MM.1S (cell line): ENCODE data around the gene HSDL1.
A peak's percentile ranks its signal among the peaks of the same experiment; 100 is the strongest.

Experiments used
- DNase-seq: peaks from one replicate; pipeline ENCODE4 v3.0.0-alpha.2; 2015
- H2AFZ ChIP-seq: fragments of 300-600 bp; sonication (generic); 2 replicates; pipeline ENCODE4 v1.6.0; 2016; ENCODE audit warnings: antibody characterized with exemption, low read length
- H3F3A ChIP-seq: fragments of 300-600 bp; sonication (generic); 2 replicates; pipeline ENCODE4 v1.6.1; 2016; ENCODE audit warnings: mild to moderate bottlenecking, antibody characterized with exemption, low read length, moderate library complexity, mixed read lengths; ENCODE audit not compliant: insufficient read depth
- H3K27ac ChIP-seq: fragments of 300-600 bp; sonication (generic); 2 replicates; pipeline ENCODE4 v1.5.1; 2016; ENCODE audit warnings: mild to moderate bottlenecking, low read length
- H3K27me3 ChIP-seq: fragments of 300-600 bp; sonication (generic); replicated peaks from 2 replicates; pipeline ENCODE4 v1.6.0; 2016; ENCODE audit warnings: low read length; ENCODE audit not compliant: insufficient read depth
- H3K36me3 ChIP-seq: fragments of 300-600 bp; sonication (generic); replicated peaks from 2 replicates; pipeline ENCODE4 v1.6.1; 2016; ENCODE audit warnings: mild to moderate bottlenecking, low read length, mixed read lengths; ENCODE audit not compliant: insufficient read depth
- H3K4me1 ChIP-seq: fragments of 300-600 bp; sonication (generic); 2 replicates; pipeline ENCODE4 v1.6.1; 2016; ENCODE audit warnings: low read length, mixed read lengths
- H3K4me2 ChIP-seq: fragments of 300-600 bp; sonication (generic); 2 replicates; pipeline ENCODE4 v1.6.0; 2016; ENCODE audit warnings: low read depth, low read length
- H3K4me3 ChIP-seq: fragments of 300-600 bp; sonication (generic); 2 replicates; pipeline ENCODE4 v1.5.1; 2016; ENCODE audit warnings: low read length, mixed read lengths
- H3K79me2 ChIP-seq: fragments of 300-600 bp; sonication (generic); 2 replicates; pipeline ENCODE4 v1.6.1; 2016; ENCODE audit warnings: mixed run types, low read length, mixed read lengths
- H3K9ac ChIP-seq: fragments of 300-600 bp; sonication (generic); 2 replicates; pipeline ENCODE4 v1.6.1; 2016; ENCODE audit warnings: low read length, mixed read lengths
- H3K9me2 ChIP-seq: fragments of 300-600 bp; sonication (generic); replicated peaks from 2 replicates; pipeline ENCODE4 v1.6.1; 2016; ENCODE audit warnings: mild to moderate bottlenecking, low read length, mixed read lengths; ENCODE audit not compliant: insufficient read depth
- H3K9me3 ChIP-seq: fragments of 300-600 bp; sonication (generic); replicated peaks from 2 replicates; pipeline ENCODE4 v1.6.1; 2016; ENCODE audit warnings: mild to moderate bottlenecking, low read length, mixed read lengths; ENCODE audit not compliant: insufficient read depth
- H4K20me1 ChIP-seq: fragments of 300-600 bp; sonication (generic); 2 replicates; pipeline ENCODE4 v1.6.1; 2016; ENCODE audit warnings: mild to moderate bottlenecking, low read length, moderate library complexity, mixed read lengths; ENCODE audit not compliant: insufficient read depth
- EZH2 ChIP-seq: fragments of 300-600 bp; sonication (generic); optimal IDR thresholded peaks from 2 replicates; pipeline ENCODE3; 2017; ENCODE audit warnings: low read depth, mild to moderate bottlenecking, antibody characterized with exemption, low read length, mixed read lengths
- EZH2phosphoT487 ChIP-seq: fragments of 300-600 bp; sonication (generic); IDR thresholded peaks from 2 replicates; pipeline ENCODE4 v1.6.1; 2018; ENCODE audit warnings: antibody characterized with exemption, low read length
- TF ChIP-seq, protein P1 (sequence below): fragments of 300-600 bp; sonication (generic); IDR thresholded peaks from 2 replicates; pipeline ENCODE4 v1.5.1; 2016; ENCODE audit warnings: antibody characterized with exemption, low read length, mixed read lengths

HSDL1 gene

DNA sequence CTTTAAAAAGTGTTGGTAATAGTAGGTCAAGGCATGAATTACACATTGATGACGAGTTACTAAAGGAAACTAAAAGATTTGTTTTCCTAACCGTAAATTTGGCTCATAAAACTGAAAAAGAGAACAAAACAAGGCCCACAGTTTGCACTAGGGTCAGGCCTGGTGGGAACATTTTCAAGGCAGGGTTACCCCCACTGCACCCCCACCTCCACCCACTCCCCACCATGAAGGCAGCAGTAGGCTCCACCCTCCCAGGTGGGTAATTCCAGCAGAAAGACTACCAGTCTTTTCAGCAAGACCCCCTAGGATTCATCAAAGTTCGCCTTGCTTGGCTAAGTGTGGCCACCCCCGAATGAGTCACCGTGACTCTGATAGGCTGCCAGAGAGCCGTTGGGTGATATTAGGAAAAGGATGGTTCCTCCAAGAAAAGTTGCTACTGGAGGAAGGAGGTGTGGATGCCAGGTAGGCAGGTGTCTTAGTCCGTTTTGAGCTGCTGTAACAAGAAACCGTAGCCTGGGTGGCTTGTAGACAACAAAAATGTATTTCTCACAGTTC, 8.8 kb upstream of the HSDL1 start:
- no peak overlapping the region for H3K9ac ChIP-seq
- no peaks in the 10 kb centered on the region for H3K4me1 ChIP-seq
- no peaks in the 10 kb centered on the region for H3K36me3 ChIP-seq
- no peaks in the 10 kb centered on the region for H3K79me2 ChIP-seq
- no peak overlapping the region for H3K27ac ChIP-seq
- no peaks in the 10 kb centered on the region for H3K27me3 ChIP-seq
- H3K9me2 ChIP-seq: no peaks in the 10 kb centered on the region
- no peak overlapping the region for H2AFZ ChIP-seq
- H3F3A ChIP-seq: no peaks in the 10 kb centered on the region
- TF ChIP-seq, protein P1, sequence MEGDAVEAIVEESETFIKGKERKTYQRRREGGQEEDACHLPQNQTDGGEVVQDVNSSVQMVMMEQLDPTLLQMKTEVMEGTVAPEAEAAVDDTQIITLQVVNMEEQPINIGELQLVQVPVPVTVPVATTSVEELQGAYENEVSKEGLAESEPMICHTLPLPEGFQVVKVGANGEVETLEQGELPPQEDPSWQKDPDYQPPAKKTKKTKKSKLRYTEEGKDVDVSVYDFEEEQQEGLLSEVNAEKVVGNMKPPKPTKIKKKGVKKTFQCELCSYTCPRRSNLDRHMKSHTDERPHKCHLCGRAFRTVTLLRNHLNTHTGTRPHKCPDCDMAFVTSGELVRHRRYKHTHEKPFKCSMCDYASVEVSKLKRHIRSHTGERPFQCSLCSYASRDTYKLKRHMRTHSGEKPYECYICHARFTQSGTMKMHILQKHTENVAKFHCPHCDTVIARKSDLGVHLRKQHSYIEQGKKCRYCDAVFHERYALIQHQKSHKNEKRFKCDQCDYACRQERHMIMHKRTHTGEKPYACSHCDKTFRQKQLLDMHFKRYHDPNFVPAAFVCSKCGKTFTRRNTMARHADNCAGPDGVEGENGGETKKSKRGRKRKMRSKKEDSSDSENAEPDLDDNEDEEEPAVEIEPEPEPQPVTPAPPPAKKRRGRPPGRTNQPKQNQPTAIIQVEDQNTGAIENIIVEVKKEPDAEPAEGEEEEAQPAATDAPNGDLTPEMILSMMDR: no peak
- TF ChIP-seq EZH2phosphoT487 (no peak), EZH2 (no peak)
- H3K4me2 ChIP-seq: no peak overlapping the region
- DNase-seq: no peak
- no peak overlapping the region for H3K4me3 ChIP-seq
- H3K9me3 ChIP-seq: no peaks in the 10 kb centered on the region
- no peaks in the 10 kb centered on the region for H4K20me1 ChIP-seq

DNA sequence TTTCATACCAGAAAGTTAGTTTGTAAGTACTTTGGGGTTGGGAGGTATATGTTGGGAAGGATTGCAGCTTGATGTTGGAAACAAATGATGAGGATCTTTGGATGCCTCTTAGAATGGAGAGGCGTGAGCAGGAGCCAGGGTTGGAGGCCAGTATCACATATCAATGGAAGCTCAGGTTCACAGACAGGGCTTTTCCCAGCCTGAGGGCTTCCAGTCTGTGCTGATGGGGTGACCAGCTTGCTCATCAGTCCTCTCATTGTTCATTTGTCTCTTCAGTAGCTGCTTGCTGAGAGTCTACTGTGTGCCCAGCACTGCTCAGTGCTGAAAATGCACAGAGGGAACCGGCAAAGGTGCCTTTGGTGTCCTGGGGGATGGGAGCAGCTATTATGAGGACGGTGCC, 5.9 kb upstream of the HSDL1 start:
- Histone ChIP-seq H3K27me3 (no peaks in the 10 kb centered on the region), H3K9me2 (no peaks in the 10 kb centered on the region), H3K9ac (no peak overlapping the region), H3K27ac (no peak overlapping the region), H3K36me3 (no peaks in the 10 kb centered on the region), H3K4me3 (no peak overlapping the region), H3K79me2 (no peaks in the 10 kb centered on the region), H4K20me1 (no peaks in the 10 kb centered on the region), H3K4me2 (no peak overlapping the region), H3F3A (no peaks in the 10 kb centered on the region), H3K4me1 (no peaks in the 10 kb centered on the region), H3K9me3 (no peaks in the 10 kb centered on the region), H2AFZ (no peak overlapping the region)
- DNase-seq: no peak
- no peak for TF ChIP-seq EZH2
- TF ChIP-seq EZH2phosphoT487: no peak
- TF ChIP-seq, protein P1: no peak

- Histone ChIP-seq H3K27me3 (no peaks in the 10 kb centered on the region), H3K4me2 (peak overlapping the region; percentile 68), H3K27ac (peak overlapping the region; percentile 84), H2AFZ (no peak overlapping the region), H3K79me2 (peaks cover 45% of the 10 kb centered on the region), H3K9me3 (no peaks in the 10 kb centered on the region), H3K9ac (peak overlapping the region; percentile 92), H4K20me1 (no peaks in the 10 kb centered on the region), H3F3A (peaks cover 3% of the 10 kb centered on the region; the same call in 1 of the 2 replicates), H3K9me2 (no peaks in the 10 kb centered on the region), H3K36me3 (no peaks in the 10 kb centered on the region), H3K4me1 (peaks cover 12% of the 10 kb centered on the region), H3K4me3 (peak overlapping the region; percentile 69)
- DNase-seq: peak; percentile 24
- TF ChIP-seq EZH2: no peak
- TF ChIP-seq, protein P1: peak; percentile 12; the same call in 1 of the 2 replicates
These were observed 643 bp downstream of the HSDL1 start for GRCh38 chr16:84144209-84144858.
